ENCODE results near the gene SBF2.
A peak's percentile ranks its signal among the peaks of the same experiment; 100 is the strongest.

SBF2 gene

DNA sequence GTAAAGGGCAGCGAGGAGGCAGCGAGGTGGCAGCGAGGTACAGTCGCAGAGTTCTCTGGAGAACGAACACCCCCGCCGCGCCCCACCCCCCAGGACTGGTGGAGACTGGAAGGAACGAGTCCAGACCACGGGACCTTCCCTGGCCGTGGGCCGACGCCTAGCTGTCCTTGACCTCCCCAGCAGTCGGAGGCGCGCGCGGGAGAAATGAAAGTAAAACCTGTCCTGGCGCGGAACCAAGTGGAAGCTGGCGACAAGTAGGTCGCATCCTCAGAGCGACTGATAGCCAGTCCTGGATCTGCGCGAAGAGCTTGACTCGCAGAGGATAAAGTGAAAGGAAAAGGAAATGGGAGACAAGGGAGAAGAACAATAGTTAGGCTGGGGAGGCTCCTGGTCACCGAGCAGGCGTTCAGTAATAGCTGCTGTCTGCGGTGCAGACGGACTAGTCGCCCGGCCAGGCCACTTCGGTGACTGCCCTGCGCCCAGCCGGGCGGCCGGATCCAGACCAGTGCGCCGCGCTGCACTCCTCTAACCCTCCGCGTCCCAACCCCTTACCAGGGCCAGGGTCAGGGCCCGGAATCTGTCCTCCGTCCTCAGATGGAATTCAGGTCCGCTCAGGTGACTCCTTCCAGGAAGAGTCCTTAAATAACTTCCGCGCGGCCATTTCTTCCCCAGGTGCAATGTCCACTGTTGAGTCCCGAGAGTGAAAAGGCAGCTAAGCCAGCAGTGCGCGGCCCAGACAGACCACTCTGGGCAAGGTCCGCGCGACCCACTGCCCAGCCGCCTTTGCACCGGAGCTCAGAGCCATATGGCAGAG lies 8.9 kb upstream of the SBF2 start:
- Histone ChIP-seq H3K9ac (peak overlapping the region; percentile 17; the same call in 1 of the 2 replicates), H3K4me1 (ENCODE audit: low read depth, poor library complexity, severe bottlenecking) (peaks cover 53% of the 10 kb centered on the region)
- TF ChIP-seq, protein P1, sequence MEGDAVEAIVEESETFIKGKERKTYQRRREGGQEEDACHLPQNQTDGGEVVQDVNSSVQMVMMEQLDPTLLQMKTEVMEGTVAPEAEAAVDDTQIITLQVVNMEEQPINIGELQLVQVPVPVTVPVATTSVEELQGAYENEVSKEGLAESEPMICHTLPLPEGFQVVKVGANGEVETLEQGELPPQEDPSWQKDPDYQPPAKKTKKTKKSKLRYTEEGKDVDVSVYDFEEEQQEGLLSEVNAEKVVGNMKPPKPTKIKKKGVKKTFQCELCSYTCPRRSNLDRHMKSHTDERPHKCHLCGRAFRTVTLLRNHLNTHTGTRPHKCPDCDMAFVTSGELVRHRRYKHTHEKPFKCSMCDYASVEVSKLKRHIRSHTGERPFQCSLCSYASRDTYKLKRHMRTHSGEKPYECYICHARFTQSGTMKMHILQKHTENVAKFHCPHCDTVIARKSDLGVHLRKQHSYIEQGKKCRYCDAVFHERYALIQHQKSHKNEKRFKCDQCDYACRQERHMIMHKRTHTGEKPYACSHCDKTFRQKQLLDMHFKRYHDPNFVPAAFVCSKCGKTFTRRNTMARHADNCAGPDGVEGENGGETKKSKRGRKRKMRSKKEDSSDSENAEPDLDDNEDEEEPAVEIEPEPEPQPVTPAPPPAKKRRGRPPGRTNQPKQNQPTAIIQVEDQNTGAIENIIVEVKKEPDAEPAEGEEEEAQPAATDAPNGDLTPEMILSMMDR (conservative IDR thresholded peaks at IDR 0.05; ENCODE audit: low read depth, low read length), result no peak

DNA sequence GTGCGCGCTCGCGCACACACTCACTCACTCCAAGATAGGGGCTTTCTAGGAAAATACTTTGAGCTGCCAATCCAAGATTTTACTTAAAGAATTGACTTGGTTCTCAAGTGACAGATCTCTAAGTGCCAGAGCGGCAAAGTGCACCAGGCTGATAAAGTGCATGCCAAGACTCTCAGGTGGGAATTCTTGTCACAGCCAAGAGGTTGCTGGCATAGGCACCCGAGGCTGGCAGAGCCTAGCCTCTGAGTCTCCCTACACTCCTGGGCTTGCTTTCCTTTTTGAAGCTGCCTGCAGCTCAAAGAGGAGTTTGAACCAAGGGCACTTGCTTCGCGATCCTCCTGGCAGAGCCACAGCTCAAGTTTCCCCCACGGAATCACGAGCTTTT lies 8.3 kb upstream of the SBF2 start:
- TF ChIP-seq, protein P1 (conservative IDR thresholded peaks at IDR 0.05; ENCODE audit: low read depth, low read length), result no peak

More for the DNA sequence above, 8.9 kb upstream of the SBF2 start:
- peak overlapping the region; percentile 86 for H2AFZ ChIP-seq (ENCODE audit: low read depth)
- no peak overlapping the region for H3K4me3 ChIP-seq (IDR thresholded peaks at IDR 0.05; ENCODE audit: insufficient read depth, low read depth, low read length)
- peaks cover 52% of the 10 kb centered on the region for H3K27me3 ChIP-seq (ENCODE audit: insufficient read depth, low read depth)
- H3K79me2 ChIP-seq (ENCODE audit: insufficient read depth, low read depth), result no peaks in the 10 kb centered on the region
- no peak overlapping the region for H3K27ac ChIP-seq
- no peaks in the 10 kb centered on the region for H3K36me3 ChIP-seq (ENCODE audit: insufficient read depth)
- H3K4me2 ChIP-seq, result peak overlapping the region; percentile 63
- no peaks in the 10 kb centered on the region for H4K20me1 ChIP-seq (ENCODE audit: insufficient read depth)

DNA sequence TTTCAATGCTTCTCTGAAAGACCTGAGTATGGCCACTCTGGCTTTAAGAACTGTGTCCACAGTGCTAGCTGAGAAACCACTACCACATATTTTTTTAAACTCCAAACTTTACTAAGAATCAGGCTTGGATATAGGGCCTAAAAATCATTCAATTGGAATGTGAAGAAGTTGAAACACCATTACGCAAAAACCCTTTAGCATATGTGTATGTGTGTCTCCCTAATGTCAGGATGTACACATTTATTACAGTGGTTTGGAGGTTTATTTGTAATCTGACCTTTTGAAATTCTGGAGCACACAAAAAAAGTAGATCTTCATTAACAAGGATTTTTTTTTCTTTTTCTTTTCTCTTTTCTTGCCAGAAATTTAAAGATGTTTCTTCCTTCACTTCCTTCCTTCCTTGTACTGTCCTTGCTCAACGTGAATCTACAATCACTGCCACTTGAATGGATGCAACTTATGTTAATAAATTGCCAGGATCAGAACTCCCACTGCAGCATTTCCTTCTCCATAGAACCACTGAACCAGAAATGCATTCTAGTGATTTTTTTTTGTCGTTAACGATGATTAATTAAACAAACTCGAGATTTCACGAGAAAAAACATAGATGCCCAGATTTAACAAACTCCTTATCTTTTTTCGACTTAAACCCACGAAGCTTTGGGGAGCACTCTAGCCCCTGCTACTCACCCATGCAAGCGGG lies 7.8 kb upstream of the SBF2 start:
- Histone ChIP-seq H3K4me3 (IDR thresholded peaks at IDR 0.05; ENCODE audit: insufficient read depth, low read depth, low read length) (no peak overlapping the region), H3K36me3 (ENCODE audit: insufficient read depth) (no peaks in the 10 kb centered on the region), H2AFZ (ENCODE audit: low read depth) (peak overlapping the region; percentile 86; the same call in 1 of the 2 replicates), H3K79me2 (ENCODE audit: insufficient read depth, low read depth) (no peaks in the 10 kb centered on the region), H3K4me2 (peak overlapping the region; percentile 63; the same call in 1 of the 2 replicates), H3K9ac (no peak overlapping the region), H3K27ac (no peak overlapping the region), H3K4me1 (ENCODE audit: low read depth, poor library complexity, severe bottlenecking) (peaks cover 58% of the 10 kb centered on the region), H4K20me1 (ENCODE audit: insufficient read depth) (no peaks in the 10 kb centered on the region), H3K27me3 (ENCODE audit: insufficient read depth, low read depth) (peaks cover 43% of the 10 kb centered on the region)
- TF ChIP-seq, protein P1 (conservative IDR thresholded peaks at IDR 0.05; ENCODE audit: low read depth, low read length), result no peak

More for the DNA sequence above, 8.3 kb upstream of the SBF2 start:
- H3K9ac ChIP-seq, result peak overlapping the region; percentile 17; the same call in 1 of the 2 replicates
- peak overlapping the region; percentile 86 for H2AFZ ChIP-seq (ENCODE audit: low read depth)
- H3K79me2 ChIP-seq (ENCODE audit: insufficient read depth, low read depth), result no peaks in the 10 kb centered on the region
- peaks cover 49% of the 10 kb centered on the region for H3K27me3 ChIP-seq (ENCODE audit: insufficient read depth, low read depth)
- peak overlapping the region; percentile 63 for H3K4me2 ChIP-seq
- no peak overlapping the region for H3K4me3 ChIP-seq (IDR thresholded peaks at IDR 0.05; ENCODE audit: insufficient read depth, low read depth, low read length)
- H3K4me1 ChIP-seq (ENCODE audit: low read depth, poor library complexity, severe bottlenecking), result peaks cover 58% of the 10 kb centered on the region
- no peaks in the 10 kb centered on the region for H3K36me3 ChIP-seq (ENCODE audit: insufficient read depth)
- no peaks in the 10 kb centered on the region for H4K20me1 ChIP-seq (ENCODE audit: insufficient read depth)
- H3K27ac ChIP-seq, result no peak overlapping the region

DNA sequence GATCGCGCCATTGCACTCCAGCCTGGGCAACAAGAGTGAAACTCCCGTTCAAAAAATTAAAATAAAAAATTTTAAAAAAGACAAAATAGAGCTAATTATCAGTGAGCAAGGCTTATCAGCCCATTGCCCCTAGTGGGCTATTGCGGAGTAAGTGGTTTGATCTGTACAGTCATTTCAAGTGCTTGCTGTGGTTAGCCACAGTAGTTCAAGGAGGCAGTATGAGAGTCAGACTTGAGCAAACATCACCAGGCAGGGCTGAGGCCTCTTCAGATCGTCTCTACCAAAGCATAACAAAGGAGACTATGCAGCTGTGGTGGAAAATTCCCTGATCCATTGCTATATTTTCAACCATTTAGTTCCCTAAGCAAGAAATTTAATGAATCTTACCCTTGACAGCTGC lies 4.3 kb upstream of the SBF2 start:
- H4K20me1 ChIP-seq (ENCODE audit: insufficient read depth), result no peaks in the 10 kb centered on the region
- peaks cover 60% of the 10 kb centered on the region for H3K4me1 ChIP-seq (ENCODE audit: low read depth, poor library complexity, severe bottlenecking)
- H3K9ac ChIP-seq, result no peak overlapping the region
- peak overlapping the region; percentile 77 for H3K4me2 ChIP-seq
- peak overlapping the region; percentile 30; the same call in 1 of the 2 replicates for H3K27ac ChIP-seq
- no peaks in the 10 kb centered on the region for H3K36me3 ChIP-seq (ENCODE audit: insufficient read depth)
- H2AFZ ChIP-seq (ENCODE audit: low read depth), result no peak overlapping the region
- H3K79me2 ChIP-seq (ENCODE audit: insufficient read depth, low read depth), result no peaks in the 10 kb centered on the region
- TF ChIP-seq, protein P1 (conservative IDR thresholded peaks at IDR 0.05; ENCODE audit: low read depth, low read length), result peak; percentile 38
- no peak overlapping the region for H3K4me3 ChIP-seq (IDR thresholded peaks at IDR 0.05; ENCODE audit: insufficient read depth, low read depth, low read length)
- H3K27me3 ChIP-seq (ENCODE audit: insufficient read depth, low read depth), result peaks cover 11% of the 10 kb centered on the region

All from KMS-11 (cell line).